Epithelial cell of proximal tubule (primary cell): Measurements from ENCODE around the gene BMP2. TPM values are rescaled to one million over a fixed set of nuclear protein-coding genes. Genes with fewer than 3 reads are reported as not detected.

Experiments used
- DNase-seq: peaks from one replicate; pipeline ENCODE4 v3.0.0-alpha.2; 2011; ENCODE audit warnings: low read depth
- H3K4me3 ChIP-seq: 2 replicates; pipeline ENCODE4 v1.5.1; 2011; ENCODE audit warnings: low read depth, mild to moderate bottlenecking, low read length
- total RNA-seq: library from RNA; depleted of rRNA; stranded (reverse); fragments of >200 nt; gene quantifications from 2 replicates; pipeline ENCODE4 v1.2.3, GENCODE V29; 2015
- TF ChIP-seq, protein P1 (sequence below): conservative IDR thresholded peaks from 2 replicates; pipeline ENCODE4 v1.5.1; 2012; ENCODE audit warnings: low read depth, mild to moderate bottlenecking, low read length

BMP2 gene
- total RNA-seq, 1 donor from 2014 or later = 54.9 TPM

DNA sequence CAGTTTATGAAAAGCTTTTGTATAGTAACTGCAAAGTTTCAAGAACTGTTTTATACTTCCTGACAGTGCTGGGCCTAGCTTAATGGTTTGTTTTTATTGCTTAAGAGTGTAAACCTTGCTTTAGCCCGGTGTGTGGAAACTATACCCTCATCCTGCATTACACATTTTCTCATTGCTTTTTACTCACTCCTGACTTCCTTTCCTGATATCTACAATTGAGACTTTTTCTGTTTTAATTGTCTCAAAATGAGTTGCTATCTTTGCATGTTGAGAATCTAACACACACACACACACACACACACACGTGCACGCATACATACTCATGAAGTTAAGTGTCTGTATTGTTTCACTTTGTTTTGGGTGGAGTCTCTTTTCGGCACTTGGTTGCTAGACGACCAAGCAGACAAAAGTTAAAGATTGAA lies 16.7 kb downstream of the BMP2 start:
- no peak for DNase-seq
- TF ChIP-seq, protein P1, sequence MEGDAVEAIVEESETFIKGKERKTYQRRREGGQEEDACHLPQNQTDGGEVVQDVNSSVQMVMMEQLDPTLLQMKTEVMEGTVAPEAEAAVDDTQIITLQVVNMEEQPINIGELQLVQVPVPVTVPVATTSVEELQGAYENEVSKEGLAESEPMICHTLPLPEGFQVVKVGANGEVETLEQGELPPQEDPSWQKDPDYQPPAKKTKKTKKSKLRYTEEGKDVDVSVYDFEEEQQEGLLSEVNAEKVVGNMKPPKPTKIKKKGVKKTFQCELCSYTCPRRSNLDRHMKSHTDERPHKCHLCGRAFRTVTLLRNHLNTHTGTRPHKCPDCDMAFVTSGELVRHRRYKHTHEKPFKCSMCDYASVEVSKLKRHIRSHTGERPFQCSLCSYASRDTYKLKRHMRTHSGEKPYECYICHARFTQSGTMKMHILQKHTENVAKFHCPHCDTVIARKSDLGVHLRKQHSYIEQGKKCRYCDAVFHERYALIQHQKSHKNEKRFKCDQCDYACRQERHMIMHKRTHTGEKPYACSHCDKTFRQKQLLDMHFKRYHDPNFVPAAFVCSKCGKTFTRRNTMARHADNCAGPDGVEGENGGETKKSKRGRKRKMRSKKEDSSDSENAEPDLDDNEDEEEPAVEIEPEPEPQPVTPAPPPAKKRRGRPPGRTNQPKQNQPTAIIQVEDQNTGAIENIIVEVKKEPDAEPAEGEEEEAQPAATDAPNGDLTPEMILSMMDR = no peak
- no peak overlapping the region for H3K4me3 ChIP-seq

DNA sequence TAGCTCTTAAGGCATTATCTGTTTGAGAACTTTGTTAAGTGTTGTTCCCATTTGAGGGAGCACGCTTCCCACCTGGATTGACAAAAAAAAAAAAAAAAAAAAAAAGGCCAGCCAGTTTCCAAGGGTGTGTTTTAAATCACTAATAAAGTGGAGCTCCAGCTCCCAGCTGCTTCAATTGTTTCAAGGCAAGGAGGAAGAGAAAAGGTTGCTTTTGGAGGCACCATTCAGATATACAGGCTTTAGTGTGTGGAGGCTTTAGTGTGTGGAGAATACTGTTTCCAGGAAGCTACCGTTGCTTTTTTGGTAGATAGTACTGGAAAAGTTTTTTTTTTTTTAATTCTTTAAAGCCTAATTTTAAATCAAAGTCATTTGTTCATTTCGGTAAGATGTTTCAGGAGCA lies 17.3 kb downstream of the BMP2 start:
- TF ChIP-seq, protein P1 = no peak
- no peak for DNase-seq

DNA sequence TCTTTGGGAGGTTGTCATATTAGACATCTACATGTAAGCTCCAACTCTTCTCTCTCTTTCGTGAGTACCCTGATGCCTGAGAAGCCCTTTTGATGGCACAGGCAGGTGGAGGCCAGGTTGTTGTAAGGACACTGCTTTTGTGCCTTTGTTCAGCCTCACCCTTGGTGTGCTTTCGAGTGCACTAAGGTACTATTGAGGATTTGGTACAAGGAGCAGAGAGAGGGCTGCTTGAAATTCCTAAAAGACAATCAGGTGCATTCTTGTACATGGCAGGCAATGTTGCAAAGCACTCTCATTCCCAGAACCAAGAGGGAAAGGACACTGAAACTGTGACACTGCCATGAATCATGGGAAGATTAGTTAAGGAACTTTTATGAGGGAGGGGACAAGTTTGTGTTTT lies 19.1 kb downstream of the BMP2 start:
- no peak for DNase-seq
- TF ChIP-seq, protein P1 = no peak
- H3K4me3 ChIP-seq = no peak overlapping the region

More for the DNA sequence above, 17.3 kb downstream of the BMP2 start:
- no peak overlapping the region for H3K4me3 ChIP-seq

DNA sequence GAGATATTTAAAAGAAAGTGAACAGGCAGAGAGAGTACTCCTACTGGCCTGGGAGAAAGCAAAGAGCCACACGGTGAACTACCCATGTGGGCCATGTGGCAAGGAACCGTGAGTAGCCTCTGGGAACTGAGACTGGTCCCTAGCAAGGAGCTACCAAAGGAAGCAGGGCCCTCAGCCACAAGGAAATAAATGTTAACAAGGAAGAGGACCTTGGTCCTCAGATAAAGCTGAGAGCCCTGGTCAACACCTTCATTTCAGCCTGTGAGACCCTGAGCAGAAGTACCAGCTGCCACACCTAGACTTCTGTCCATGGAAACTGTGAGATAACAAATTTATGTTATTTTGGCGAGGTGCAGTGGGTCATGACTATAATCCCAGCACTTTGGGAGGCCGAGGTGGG lies 25.3 kb downstream of the BMP2 start:
- no peak overlapping the region for H3K4me3 ChIP-seq
- TF ChIP-seq, protein P1 = no peak
- DNase-seq = no peak

DNA sequence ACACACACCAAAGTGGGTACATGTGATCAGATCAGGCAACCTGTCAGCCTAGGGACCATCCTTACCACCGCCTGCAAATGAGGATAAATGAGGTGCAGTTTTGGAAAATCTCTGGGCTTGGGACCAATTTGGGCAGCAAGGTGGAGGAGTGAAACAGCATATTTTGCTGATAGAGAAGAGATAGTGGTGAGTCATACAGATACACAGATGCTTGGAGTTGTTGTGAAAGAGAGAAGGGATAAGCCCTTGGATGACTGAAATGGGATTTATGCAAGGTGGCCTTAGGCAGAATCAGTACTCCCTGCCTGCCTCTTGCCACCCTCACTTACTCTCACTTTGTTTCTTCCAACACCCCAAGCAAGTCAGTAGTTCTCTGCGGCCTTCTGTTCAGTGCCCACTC lies 34.7 kb downstream of the BMP2 start:
- DNase-seq = no peak
- no peak overlapping the region for H3K4me3 ChIP-seq
- TF ChIP-seq, protein P1 = no peak

DNA sequence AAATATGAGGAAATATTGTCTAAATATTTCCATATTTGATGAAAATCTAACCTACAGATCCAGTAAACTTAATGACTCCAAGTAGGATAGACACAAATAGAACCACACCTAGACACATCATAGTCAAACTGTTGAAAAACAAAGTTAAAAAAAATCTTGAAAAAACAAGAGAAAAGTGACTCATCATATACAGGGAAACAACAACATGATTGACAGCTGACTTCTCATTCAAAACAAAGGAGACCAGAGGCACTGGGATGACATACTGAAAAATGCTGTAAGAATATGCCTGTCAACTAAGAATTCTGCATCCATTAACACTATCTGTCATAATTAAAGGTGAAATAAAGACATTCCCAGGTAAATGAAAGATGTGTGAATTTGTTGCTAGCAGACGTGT lies 38.8 kb downstream of the BMP2 start:
- TF ChIP-seq, protein P1 = no peak
- no peak overlapping the region for H3K4me3 ChIP-seq
- no peak for DNase-seq

DNA sequence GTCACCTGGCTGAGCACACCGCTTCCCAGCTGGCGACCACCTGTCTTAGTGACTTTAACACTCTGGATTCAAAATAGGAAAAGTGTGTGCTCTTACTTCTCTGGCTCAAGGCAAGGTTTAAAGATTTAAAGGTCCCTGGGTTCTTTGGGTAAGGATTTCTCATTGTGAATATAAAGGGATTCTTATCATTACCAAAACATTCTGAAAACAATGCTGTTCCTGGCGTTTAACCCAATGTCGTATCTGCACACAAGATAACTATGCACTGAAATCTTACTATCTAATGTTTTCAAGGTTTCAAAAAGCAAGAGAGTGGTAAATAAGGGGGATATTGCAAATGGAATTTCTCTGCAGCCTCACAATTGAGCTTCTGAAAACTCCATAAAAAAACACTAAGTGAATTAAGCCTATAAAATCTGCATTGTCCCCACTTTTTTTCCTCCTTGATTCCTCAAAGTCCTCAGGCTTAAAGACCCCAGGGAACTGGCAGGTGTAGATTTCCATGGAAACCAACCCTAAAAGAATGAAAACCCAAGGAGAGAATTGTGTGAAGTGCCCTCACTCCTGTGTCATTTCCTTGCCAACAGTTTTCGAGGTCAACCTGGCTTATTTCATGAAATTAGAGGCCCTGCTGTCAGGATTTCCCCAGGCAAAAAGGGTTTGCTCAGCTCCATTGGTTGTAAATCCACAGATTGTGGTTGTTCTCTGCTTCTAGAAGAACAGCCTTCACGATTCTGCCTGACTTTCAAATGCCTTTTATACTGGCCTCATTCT lies 44.0 kb downstream of the BMP2 start:
- H3K4me3 ChIP-seq = no peak overlapping the region
- DNase-seq = no peak
- TF ChIP-seq, protein P1 = no peak
